RWPE1 (cell line): ENCODE data around the gene CXCL11.

Experiments used
- CTCF ChIA-PET: fragments of 350-600 bp; sonication (Branson Sonifier 250); formaldehyde crosslinking; extraction: SDS; loops from one replicate; lab custom pipeline; 2021; lab: Yijun Ruan, JAX
- POLR2A ChIA-PET: fragments of 400-600 bp; formaldehyde crosslinking; extraction: SDS; loops from one replicate; lab custom pipeline; 2020; ENCODE audit warnings: antibody characterized with exemption; ENCODE audit not compliant: low non-redundant PET; lab: Yijun Ruan, JAX
- DNase-seq: peaks from one replicate; pipeline ENCODE4 v3.0.0; 2012; ENCODE audit warnings: low spot score
- H3K27ac ChIP-seq: fragments of 450-650 bp; 2 replicates; pipeline ENCODE4 v1.5.1; 2017
- TF ChIP-seq, protein P1 (sequence below): fragments of 450-650 bp; conservative IDR thresholded peaks from 2 replicates; pipeline ENCODE4 v1.5.1; 2017; ENCODE audit warnings: low read depth, mild to moderate bottlenecking

Gene CXCL11

DNA sequence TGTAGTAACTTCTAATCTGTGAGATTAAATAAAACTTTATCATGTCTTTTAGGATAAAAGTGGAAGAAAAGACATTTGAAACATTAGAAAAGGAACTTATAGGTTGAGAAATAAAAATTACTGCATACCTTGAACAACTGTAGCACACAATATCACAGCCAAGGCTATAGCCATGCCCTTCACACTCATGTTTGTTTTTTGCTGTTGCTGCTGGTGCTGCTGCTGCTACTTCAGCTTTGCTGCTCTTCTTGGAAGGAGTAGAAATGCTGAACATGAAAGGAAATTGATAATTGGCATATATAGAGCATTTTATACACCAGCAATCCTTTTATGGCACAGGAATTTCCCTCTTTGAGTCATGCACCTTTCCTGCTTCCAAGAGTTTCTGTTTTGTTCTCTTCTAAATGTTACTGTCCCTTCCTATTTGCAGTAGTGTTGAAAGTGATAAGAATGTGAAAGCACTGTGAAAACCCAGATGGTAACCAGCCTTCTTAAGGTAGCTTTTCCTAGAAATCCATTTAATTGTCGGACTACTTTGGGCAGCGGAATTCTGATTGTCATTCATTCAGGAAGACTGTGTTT, at the start of gene CXCL11:
Gene CXCL11, minus strand, starts transcription at position 272 of the 582 bp plus-strand sequence. Its CDS starts 83 bp downstream, at position 189.
- no peak for DNase-seq
- TF ChIP-seq, protein P1, sequence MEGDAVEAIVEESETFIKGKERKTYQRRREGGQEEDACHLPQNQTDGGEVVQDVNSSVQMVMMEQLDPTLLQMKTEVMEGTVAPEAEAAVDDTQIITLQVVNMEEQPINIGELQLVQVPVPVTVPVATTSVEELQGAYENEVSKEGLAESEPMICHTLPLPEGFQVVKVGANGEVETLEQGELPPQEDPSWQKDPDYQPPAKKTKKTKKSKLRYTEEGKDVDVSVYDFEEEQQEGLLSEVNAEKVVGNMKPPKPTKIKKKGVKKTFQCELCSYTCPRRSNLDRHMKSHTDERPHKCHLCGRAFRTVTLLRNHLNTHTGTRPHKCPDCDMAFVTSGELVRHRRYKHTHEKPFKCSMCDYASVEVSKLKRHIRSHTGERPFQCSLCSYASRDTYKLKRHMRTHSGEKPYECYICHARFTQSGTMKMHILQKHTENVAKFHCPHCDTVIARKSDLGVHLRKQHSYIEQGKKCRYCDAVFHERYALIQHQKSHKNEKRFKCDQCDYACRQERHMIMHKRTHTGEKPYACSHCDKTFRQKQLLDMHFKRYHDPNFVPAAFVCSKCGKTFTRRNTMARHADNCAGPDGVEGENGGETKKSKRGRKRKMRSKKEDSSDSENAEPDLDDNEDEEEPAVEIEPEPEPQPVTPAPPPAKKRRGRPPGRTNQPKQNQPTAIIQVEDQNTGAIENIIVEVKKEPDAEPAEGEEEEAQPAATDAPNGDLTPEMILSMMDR, result no peak
- no peak within 1 kb of the TSS for H3K27ac ChIP-seq
- ChIA-PET CTCF (interaction anchor here (0.6 to 1.5 kb wide), 2 partner anchors 27 to 51 kb away, joined by 5 to 7 read pairs; no protein-coding TSS in a partner anchor), POLR2A (no interaction called here)

GRCh38 chr4:76084542-76084941, 48.7 kb upstream of the CXCL11 start:
- TF ChIP-seq, protein P1, result no peak
- DNase-seq, result no peak
- CTCF ChIA-PET, result interaction anchor here (1.5 kb wide), 1 partner anchor 89 kb away, joined by 3 read pairs; no protein-coding TSS in a partner anchor
- no peak overlapping the region for H3K27ac ChIP-seq
- POLR2A ChIA-PET, result no interaction called here

DNA sequence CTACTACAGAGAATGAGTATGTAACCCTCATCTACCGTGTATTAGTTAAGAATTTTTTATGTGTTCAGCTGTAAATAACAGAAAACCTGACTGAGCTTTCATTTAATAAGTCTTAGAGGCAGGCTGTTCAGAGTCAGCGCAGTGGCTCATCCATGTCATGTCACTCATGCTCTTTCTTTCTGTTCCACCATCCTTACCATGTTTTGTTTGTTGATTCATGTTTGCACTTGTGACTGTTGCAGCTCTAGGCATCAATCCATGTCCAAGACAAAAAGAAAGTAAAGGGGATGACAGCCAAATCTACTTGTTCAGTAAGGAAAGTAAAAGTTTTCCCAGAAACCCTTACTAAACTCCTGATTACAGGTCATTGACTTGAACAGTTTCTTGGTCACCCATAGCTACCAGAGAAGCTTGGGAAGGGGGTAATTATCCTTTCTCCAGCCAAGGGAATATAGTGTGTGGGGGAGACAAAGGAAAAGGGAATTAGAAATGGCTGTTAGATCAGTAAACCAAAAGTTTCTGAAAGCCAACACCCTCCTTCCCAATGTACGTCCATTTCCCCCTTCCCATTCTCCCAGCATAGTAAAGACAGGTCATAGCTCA, 47.6 kb upstream of the CXCL11 start:
- ChIA-PET POLR2A (no interaction called here), CTCF (interaction anchor here (0.7 to 1.7 kb wide), 3 partner anchors 88 to 189 kb away, joined by 3 to 5 read pairs (median 4); no protein-coding TSS in a partner anchor)
- DNase-seq, result no peak
- TF ChIP-seq, protein P1, result no peak
- H3K27ac ChIP-seq, result no peak overlapping the region

DNA sequence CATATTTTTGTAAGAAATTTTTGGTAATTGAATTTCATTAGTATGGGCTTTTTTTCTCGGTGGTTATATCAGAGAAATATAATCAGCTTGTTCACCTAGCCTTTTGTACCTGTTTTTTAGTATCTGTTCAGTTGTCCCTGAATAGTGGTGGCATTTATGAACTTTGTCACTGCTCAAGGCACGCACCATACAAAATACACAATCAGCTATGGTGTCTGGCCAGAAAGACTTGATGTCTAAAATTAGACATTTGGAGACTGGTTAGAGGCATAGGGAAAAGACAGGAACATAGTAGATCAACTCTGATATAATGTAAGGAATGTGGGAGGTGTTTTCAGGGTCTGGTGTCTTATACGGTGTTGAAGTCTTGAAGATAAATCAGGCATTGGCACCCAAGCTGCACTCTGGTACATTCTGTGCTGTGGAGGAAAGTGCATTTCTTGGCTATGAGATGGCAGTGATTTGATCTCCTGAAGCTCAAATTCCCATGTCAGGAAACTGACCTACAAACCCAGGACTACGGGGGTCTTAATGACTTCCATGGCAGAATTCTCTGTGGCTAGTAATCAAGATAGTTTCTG, 42.3 kb upstream of the CXCL11 start:
- ChIA-PET CTCF (interaction anchor here (0.6 to 0.7 kb wide), 2 partner anchors 9 to 230 kb away, joined by 4 to 5 read pairs; no protein-coding TSS in a partner anchor), POLR2A (no interaction called here)
- TF ChIP-seq, protein P1, result no peak
- H3K27ac ChIP-seq, result no peak overlapping the region
- DNase-seq, result no peak

GRCh38 chr4:76074993-76075600, 39.2 kb upstream of the CXCL11 start:
- POLR2A ChIA-PET, result no interaction called here
- DNase-seq, result no peak
- CTCF ChIA-PET, result interaction anchor here (0.7 to 1.6 kb wide), 3 partner anchors 79 to 908 kb away, joined by 3 to 7 read pairs (median 3); no protein-coding TSS in a partner anchor
- TF ChIP-seq, protein P1, result no peak
- no peak overlapping the region for H3K27ac ChIP-seq

GRCh38 chr4:76074468-76074867, 38.6 kb upstream of the CXCL11 start, which contains the start of gene ART3:
Gene ART3 (plus strand): TSS chr4:76074709. CDS start chr4:76075890, 1,181 bp downstream.
- TF ChIP-seq, protein P1, result no peak
- ChIA-PET CTCF (interaction anchor here (0.6 to 1.6 kb wide), 5 partner anchors 13 to 909 kb away, joined by 3 to 7 read pairs (median 3); no protein-coding TSS in a partner anchor), POLR2A (no interaction called here)
- DNase-seq, result no peak
- no peak within 1 kb of the TSS for H3K27ac ChIP-seq
